ENCODE results near the gene NFATC1. TPM values are rescaled to one million over a fixed set of nuclear protein-coding genes. Genes with fewer than 3 reads are reported as not detected.

Gene NFATC1
- total and polyA plus RNA-seq, 2 experiments from 2014 or later = 4.2 to 11.3 TPM

DNA sequence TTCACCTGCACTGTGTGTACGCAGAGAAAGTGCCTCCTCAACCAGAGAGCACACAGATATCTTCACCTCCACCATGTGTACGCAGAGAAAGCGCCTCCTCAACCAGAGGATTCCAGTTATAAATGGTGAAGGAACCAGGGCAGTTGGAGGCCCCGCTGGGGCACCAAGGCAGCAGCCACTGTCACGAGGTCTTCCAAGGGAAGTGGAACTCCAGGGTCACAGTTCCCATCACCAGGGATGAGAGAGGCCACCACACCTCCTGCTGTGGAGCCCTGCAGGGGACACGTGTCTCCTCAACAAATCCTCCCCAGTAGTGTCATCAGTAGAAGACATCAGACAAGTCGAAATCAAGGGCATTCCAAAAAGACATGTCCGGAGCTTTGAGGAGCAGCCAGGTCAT is 28.2 kb upstream of the NFATC1 start:
- Histone ChIP-seq H3K9me3 (ENCODE audit: low read depth) (no peaks in the 10 kb centered on the region), H3K27me3 (no peaks in the 10 kb centered on the region), H2AFZ (no peak overlapping the region), H3K36me3 (replicated peaks; ENCODE audit: insufficient read depth, low read depth) (no peaks in the 10 kb centered on the region), H3K4me3 (no peak overlapping the region), H4K20me1 (ENCODE audit: insufficient read depth, poor library complexity, severe bottlenecking) (no peaks in the 10 kb centered on the region), H3K79me2 (no peaks in the 10 kb centered on the region), H3K4me2 (no peak overlapping the region), H3K9me2 (replicated peaks; ENCODE audit: insufficient read depth) (no peaks in the 10 kb centered on the region), H3K4me1 (ENCODE audit: insufficient read depth) (peaks cover 4% of the 10 kb centered on the region), H3K27ac (no peak overlapping the region)
- DNase-seq (ENCODE audit: low spot score) = no peak
- TF ChIP-seq EZH2phosphoT487 (IDR thresholded peaks at IDR 0.05; ENCODE audit: low read depth, severe bottlenecking, unreplicated experiment) (no peak), EZH2 (IDR thresholded peaks at IDR 0.05; ENCODE audit: borderline replicate concordance) (no peak)
- TF ChIP-seq, protein P1, sequence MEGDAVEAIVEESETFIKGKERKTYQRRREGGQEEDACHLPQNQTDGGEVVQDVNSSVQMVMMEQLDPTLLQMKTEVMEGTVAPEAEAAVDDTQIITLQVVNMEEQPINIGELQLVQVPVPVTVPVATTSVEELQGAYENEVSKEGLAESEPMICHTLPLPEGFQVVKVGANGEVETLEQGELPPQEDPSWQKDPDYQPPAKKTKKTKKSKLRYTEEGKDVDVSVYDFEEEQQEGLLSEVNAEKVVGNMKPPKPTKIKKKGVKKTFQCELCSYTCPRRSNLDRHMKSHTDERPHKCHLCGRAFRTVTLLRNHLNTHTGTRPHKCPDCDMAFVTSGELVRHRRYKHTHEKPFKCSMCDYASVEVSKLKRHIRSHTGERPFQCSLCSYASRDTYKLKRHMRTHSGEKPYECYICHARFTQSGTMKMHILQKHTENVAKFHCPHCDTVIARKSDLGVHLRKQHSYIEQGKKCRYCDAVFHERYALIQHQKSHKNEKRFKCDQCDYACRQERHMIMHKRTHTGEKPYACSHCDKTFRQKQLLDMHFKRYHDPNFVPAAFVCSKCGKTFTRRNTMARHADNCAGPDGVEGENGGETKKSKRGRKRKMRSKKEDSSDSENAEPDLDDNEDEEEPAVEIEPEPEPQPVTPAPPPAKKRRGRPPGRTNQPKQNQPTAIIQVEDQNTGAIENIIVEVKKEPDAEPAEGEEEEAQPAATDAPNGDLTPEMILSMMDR (IDR thresholded peaks at IDR 0.05; ENCODE audit: poor library complexity) = no peak
- WGBS (ENCODE audit: low lambda C conversion rate, missing lambda C conversion rate) = 93% methylated on average over 8 of the region's 8 CpGs

DNA sequence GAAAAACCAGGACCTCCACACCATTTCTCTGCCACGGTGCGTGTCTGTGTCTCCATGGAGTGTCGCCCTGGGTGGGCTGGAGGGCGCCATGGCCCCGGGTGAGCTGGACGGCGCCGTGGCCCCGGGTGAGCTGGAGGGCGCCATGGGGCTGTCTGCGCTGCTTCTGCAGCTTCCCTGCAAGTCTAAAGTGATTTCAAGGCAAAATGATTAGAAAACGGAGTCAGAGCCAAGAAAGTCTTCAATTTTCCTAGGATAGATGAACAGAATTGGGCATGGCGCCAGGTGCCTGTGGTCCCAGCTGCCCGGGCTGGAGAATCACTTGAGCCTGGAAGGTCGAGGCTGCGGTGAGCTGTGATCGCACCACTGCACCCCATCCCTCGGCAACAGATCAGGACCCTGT is 27.7 kb upstream of the NFATC1 start:
- Histone ChIP-seq H3K27ac (no peak overlapping the region), H4K20me1 (ENCODE audit: insufficient read depth, poor library complexity, severe bottlenecking) (no peaks in the 10 kb centered on the region), H3K4me3 (no peak overlapping the region), H3K4me2 (no peak overlapping the region), H3K36me3 (replicated peaks; ENCODE audit: insufficient read depth, low read depth) (no peaks in the 10 kb centered on the region), H3K79me2 (no peaks in the 10 kb centered on the region), H3K9me3 (ENCODE audit: low read depth) (no peaks in the 10 kb centered on the region), H3K9me2 (replicated peaks; ENCODE audit: insufficient read depth) (no peaks in the 10 kb centered on the region), H2AFZ (no peak overlapping the region), H3K27me3 (no peaks in the 10 kb centered on the region), H3K4me1 (ENCODE audit: insufficient read depth) (peaks cover 4% of the 10 kb centered on the region)
- DNase-seq (ENCODE audit: low spot score) = no peak
- 80% methylated on average over 18 of the region's 18 CpGs for WGBS (ENCODE audit: low lambda C conversion rate, missing lambda C conversion rate)
- no peak for TF ChIP-seq EZH2 (IDR thresholded peaks at IDR 0.05; ENCODE audit: borderline replicate concordance)
- TF ChIP-seq, protein P1 (IDR thresholded peaks at IDR 0.05; ENCODE audit: poor library complexity) = no peak
- TF ChIP-seq EZH2phosphoT487 (IDR thresholded peaks at IDR 0.05; ENCODE audit: low read depth, severe bottlenecking, unreplicated experiment) = no peak

DNA sequence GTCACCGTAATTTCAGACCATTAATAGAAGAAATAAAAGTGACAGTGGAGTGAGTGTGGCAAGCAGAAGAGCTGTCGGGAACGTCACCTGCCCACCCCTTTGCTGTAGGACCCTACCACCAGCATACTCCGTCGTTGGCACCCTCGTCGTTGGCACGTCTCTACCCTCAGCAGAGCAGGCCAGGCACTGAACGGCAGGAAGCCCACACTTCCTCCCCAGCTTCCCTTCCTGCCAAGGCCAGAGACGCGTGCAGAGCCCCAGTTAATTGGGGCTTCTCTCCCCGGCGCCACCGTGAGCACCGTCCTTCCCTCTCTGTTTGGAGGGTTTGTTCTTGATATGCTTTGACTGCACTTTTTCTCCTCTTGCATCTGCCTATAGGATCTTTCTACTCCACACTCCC is 27.0 kb upstream of the NFATC1 start:
- no peak overlapping the region for H3K4me3 ChIP-seq
- no peak overlapping the region for H3K27ac ChIP-seq
- WGBS (ENCODE audit: low lambda C conversion rate, missing lambda C conversion rate) = 97% methylated on average over 15 of the region's 15 CpGs
- no peaks in the 10 kb centered on the region for H3K36me3 ChIP-seq (replicated peaks; ENCODE audit: insufficient read depth, low read depth)
- no peaks in the 10 kb centered on the region for H3K9me2 ChIP-seq (replicated peaks; ENCODE audit: insufficient read depth)
- no peaks in the 10 kb centered on the region for H4K20me1 ChIP-seq (ENCODE audit: insufficient read depth, poor library complexity, severe bottlenecking)
- TF ChIP-seq EZH2phosphoT487 (IDR thresholded peaks at IDR 0.05; ENCODE audit: low read depth, severe bottlenecking, unreplicated experiment) = no peak
- no peak for TF ChIP-seq EZH2 (IDR thresholded peaks at IDR 0.05; ENCODE audit: borderline replicate concordance)
- no peaks in the 10 kb centered on the region for H3K9me3 ChIP-seq (ENCODE audit: low read depth)
- H3K27me3 ChIP-seq = no peaks in the 10 kb centered on the region
- H3K4me2 ChIP-seq = no peak overlapping the region
- H3K4me1 ChIP-seq (ENCODE audit: insufficient read depth) = peaks cover 4% of the 10 kb centered on the region
- H2AFZ ChIP-seq = no peak overlapping the region
- no peaks in the 10 kb centered on the region for H3K79me2 ChIP-seq
- no peak for DNase-seq (ENCODE audit: low spot score)

DNA sequence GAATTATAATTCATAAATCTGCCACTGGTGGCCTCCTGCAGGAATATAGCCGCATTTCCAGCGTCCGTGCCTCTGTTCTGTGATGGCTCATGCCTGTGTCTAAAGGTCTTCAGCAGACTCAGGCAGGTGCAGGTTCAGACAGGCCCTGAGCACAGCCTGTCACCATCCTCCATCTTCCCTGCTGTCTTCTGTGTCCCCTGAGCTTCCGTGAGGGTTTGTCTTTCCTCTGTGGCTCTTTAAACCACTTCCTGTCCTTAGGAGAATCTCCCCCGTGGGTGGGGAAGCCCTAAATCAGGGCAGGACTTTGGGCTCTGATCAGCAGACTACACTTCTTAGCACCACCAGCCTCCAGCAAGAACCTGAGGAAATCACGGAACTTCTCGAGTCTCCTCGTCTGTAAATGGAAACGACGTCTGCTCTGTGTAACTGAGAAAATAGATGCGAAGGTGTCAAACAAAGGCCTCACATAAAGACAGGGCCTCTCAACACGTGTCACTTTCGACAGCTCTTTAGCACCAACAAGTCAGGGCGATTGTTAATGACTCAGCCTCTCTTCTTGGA is 24.1 kb upstream of the NFATC1 start:
- 93% methylated on average over 14 of the region's 14 CpGs for WGBS (ENCODE audit: low lambda C conversion rate, missing lambda C conversion rate)
- no peak overlapping the region for H2AFZ ChIP-seq
- no peaks in the 10 kb centered on the region for H3K9me2 ChIP-seq (replicated peaks; ENCODE audit: insufficient read depth)
- no peaks in the 10 kb centered on the region for H3K79me2 ChIP-seq
- no peaks in the 10 kb centered on the region for H4K20me1 ChIP-seq (ENCODE audit: insufficient read depth, poor library complexity, severe bottlenecking)
- H3K9me3 ChIP-seq (ENCODE audit: low read depth) = no peaks in the 10 kb centered on the region
- DNase-seq (ENCODE audit: low spot score) = no peak
- H3K27ac ChIP-seq = no peak overlapping the region
- no peak overlapping the region for H3K4me2 ChIP-seq
- TF ChIP-seq EZH2phosphoT487 (IDR thresholded peaks at IDR 0.05; ENCODE audit: low read depth, severe bottlenecking, unreplicated experiment) = no peak
- TF ChIP-seq EZH2 (IDR thresholded peaks at IDR 0.05; ENCODE audit: borderline replicate concordance) = no peak
- TF ChIP-seq, protein P1 (IDR thresholded peaks at IDR 0.05; ENCODE audit: poor library complexity) = no peak
- H3K4me1 ChIP-seq (ENCODE audit: insufficient read depth) = no peaks in the 10 kb centered on the region
- no peaks in the 10 kb centered on the region for H3K27me3 ChIP-seq
- no peaks in the 10 kb centered on the region for H3K36me3 ChIP-seq (replicated peaks; ENCODE audit: insufficient read depth, low read depth)
- no peak overlapping the region for H3K4me3 ChIP-seq
